ENCODE data around the gene TYSND1. TPM values are rescaled to one million over a fixed set of nuclear protein-coding genes. Genes with fewer than 3 reads are reported as not detected.

Gene TYSND1
- total RNA-seq, 2 experiments from 2014 or later, result 33.4 to 48.1 TPM

GRCh38 chr10:70137927-70138883 is 8.3 kb downstream of the TYSND1 start:
- POLR2A ChIA-PET, result interaction anchor here (0.6 kb wide), 1 partner anchor 127 kb away, joined by 5 read pairs; no protein-coding TSS in a partner anchor
- CTCF ChIA-PET (ENCODE audit: unreplicated experiment), result no interaction called here
- BruUV-seq (replicated peaks), result no TSS peak

GRCh38 chr10:70137135-70137534 is 9.4 kb downstream of the TYSND1 start:
- Histone ChIP-seq H3K9me3 (ENCODE audit: low read length) (no peaks in the 10 kb centered on the region), H3K9me2 (ENCODE audit: insufficient read depth, low read length) (no peaks in the 10 kb centered on the region), H2AFZ (ENCODE audit: low read length) (no peak overlapping the region), H3K4me1 (ENCODE audit: insufficient read depth, low read length, poor library complexity, severe bottlenecking) (no peaks in the 10 kb centered on the region), H3K4me2 (ENCODE audit: low read length) (no peak overlapping the region), H3K27ac (ENCODE audit: low read depth, low read length, poor library complexity, severe bottlenecking) (no peak overlapping the region), H4K20me1 (ENCODE audit: insufficient read depth, low read length) (no peaks in the 10 kb centered on the region), H3K36me3 (ENCODE audit: insufficient read depth, low read length) (peaks cover 10% of the 10 kb centered on the region; the same call in 1 of the 2 replicates), H3K4me3 (ENCODE audit: low read depth, low read length, poor library complexity, severe bottlenecking) (no peak overlapping the region), H3K79me2 (ENCODE audit: insufficient read depth, low read depth, low read length) (no peaks in the 10 kb centered on the region)
- ChIA-PET POLR2A (no interaction called here), CTCF (ENCODE audit: unreplicated experiment) (no interaction called here)
- TF ChIP-seq CTCF (conservative IDR thresholded peaks at IDR 0.05; ENCODE audit: low read length) (no peak), EZH2phosphoT487 (IDR thresholded peaks at IDR 0.05; ENCODE audit: borderline replicate concordance, low read depth, low read length) (no peak)
- intact Hi-C loops (cut with micrococcal nuclease; ENCODE audit: unreplicated experiment), result no loop called here
- BruUV-seq (replicated peaks), result no TSS peak
- no peak for DNase-seq (ENCODE audit: low spot score)

More at GRCh38 chr10:70137927-70138883, 8.3 kb downstream of the TYSND1 start:
- no peak overlapping the region for H3K4me2 ChIP-seq (ENCODE audit: low read length)
- no peak overlapping the region for H2AFZ ChIP-seq (ENCODE audit: low read length)
- H3K27ac ChIP-seq (ENCODE audit: low read depth, low read length, poor library complexity, severe bottlenecking), result no peak overlapping the region
- intact Hi-C loops (cut with micrococcal nuclease; ENCODE audit: unreplicated experiment), result no loop called here
- H3K36me3 ChIP-seq (ENCODE audit: insufficient read depth, low read length), result peaks cover 10% of the 10 kb centered on the region; the same call in 1 of the 2 replicates
- H3K4me3 ChIP-seq (ENCODE audit: low read depth, low read length, poor library complexity, severe bottlenecking), result no peak overlapping the region
- no peaks in the 10 kb centered on the region for H3K79me2 ChIP-seq (ENCODE audit: insufficient read depth, low read depth, low read length)
- H4K20me1 ChIP-seq (ENCODE audit: insufficient read depth, low read length), result no peaks in the 10 kb centered on the region
- H3K9me3 ChIP-seq (ENCODE audit: low read length), result no peaks in the 10 kb centered on the region
- H3K9me2 ChIP-seq (ENCODE audit: insufficient read depth, low read length), result no peaks in the 10 kb centered on the region
- no peak for TF ChIP-seq EZH2phosphoT487 (IDR thresholded peaks at IDR 0.05; ENCODE audit: borderline replicate concordance, low read depth, low read length)
- TF ChIP-seq CTCF (conservative IDR thresholded peaks at IDR 0.05; ENCODE audit: low read length), result no peak
- DNase-seq (ENCODE audit: low spot score), result no peak
- no peaks in the 10 kb centered on the region for H3K4me1 ChIP-seq (ENCODE audit: insufficient read depth, low read length, poor library complexity, severe bottlenecking)

GRCh38 chr10:70135684-70136083 is 10.8 kb downstream of the TYSND1 start:
- ChIA-PET POLR2A (interaction anchor here (1.6 kb wide), 1 partner anchor 17 kb away, joined by 4 read pairs; no protein-coding TSS in a partner anchor), CTCF (ENCODE audit: unreplicated experiment) (no interaction called here)
- Histone ChIP-seq H4K20me1 (ENCODE audit: insufficient read depth, low read length) (no peaks in the 10 kb centered on the region), H3K27ac (ENCODE audit: low read depth, low read length, poor library complexity, severe bottlenecking) (no peak overlapping the region), H3K4me2 (ENCODE audit: low read length) (no peak overlapping the region), H3K36me3 (ENCODE audit: insufficient read depth, low read length) (peaks cover 10% of the 10 kb centered on the region; the same call in 1 of the 2 replicates), H3K4me3 (ENCODE audit: low read depth, low read length, poor library complexity, severe bottlenecking) (no peak overlapping the region), H3K4me1 (ENCODE audit: insufficient read depth, low read length, poor library complexity, severe bottlenecking) (no peaks in the 10 kb centered on the region), H3K79me2 (ENCODE audit: insufficient read depth, low read depth, low read length) (no peaks in the 10 kb centered on the region), H2AFZ (ENCODE audit: low read length) (no peak overlapping the region), H3K9me2 (ENCODE audit: insufficient read depth, low read length) (no peaks in the 10 kb centered on the region), H3K9me3 (ENCODE audit: low read length) (no peaks in the 10 kb centered on the region)
- intact Hi-C loops (cut with micrococcal nuclease; ENCODE audit: unreplicated experiment), result no loop called here
- no peak for DNase-seq (ENCODE audit: low spot score)
- TF ChIP-seq EZH2phosphoT487 (IDR thresholded peaks at IDR 0.05; ENCODE audit: borderline replicate concordance, low read depth, low read length), result no peak
- no peak for TF ChIP-seq CTCF (conservative IDR thresholded peaks at IDR 0.05; ENCODE audit: low read length)
- no TSS peak for BruUV-seq (replicated peaks)

Data from OCI-LY7 (cell line).